Activated naive CD4-positive, alpha-beta T cell treated with anti-CD3 and anti-CD28 coated beads for 36 hours (primary cell): Measurements from ENCODE around the gene DRAXIN. TPM values are rescaled to one million over a fixed set of nuclear protein-coding genes. Genes with fewer than 3 reads are reported as not detected.
"Not testable (repeated sequence)": the region's sequence is repeated elsewhere in the genome, so short reads cannot be mapped to it uniquely, and the experiment has no call there.

Experiments
- CTCF ChIA-PET: fragments of 350-600 bp; sonication (Branson Sonifier 250); formaldehyde crosslinking; loops from one replicate; lab custom pipeline; 2021; ENCODE audit warnings: antibody characterized with exemption; lab: Charles Lee
- DNase-seq: peaks from one replicate; pipeline ENCODE4 v3.0.0-alpha.2; 2020
- H3K27ac Mint-ChIP-seq: one replicate; pipeline ENCODE4 v1.8.0; 2021; ENCODE audit warnings: mild to moderate bottlenecking, mixed read lengths
- H3K27me3 Mint-ChIP-seq: one replicate; pipeline ENCODE4 v1.8.0; 2021; ENCODE audit warnings: low read depth, mixed read lengths
- H3K36me3 Mint-ChIP-seq: one replicate; pipeline ENCODE4 v1.8.0; 2021; ENCODE audit warnings: low read depth, mixed read lengths
- H3K4me1 Mint-ChIP-seq: one replicate; pipeline ENCODE4 v1.8.0; 2021; ENCODE audit warnings: low read depth, mixed read lengths
- H3K4me3 Mint-ChIP-seq: one replicate; pipeline ENCODE4 v1.8.0; 2021; ENCODE audit warnings: mild to moderate bottlenecking, moderate library complexity, mixed read lengths
- H3K9me3 Mint-ChIP-seq: one replicate; pipeline ENCODE4 v1.8.0; 2021; ENCODE audit warnings: mixed read lengths
- intact Hi-C: fragments of 100-400 bp; cut with micrococcal nuclease; formaldehyde crosslinking; loops from one replicate; pipeline ENCODE4 v1.15.1; 2023
- total RNA-seq, 2 experiments: library from RNA; stranded (reverse); gene quantifications; one replicate each; pipeline ENCODE4 v1.2.3, GENCODE V29; 2021

The DRAXIN gene
- under 1 TPM; 0.26 to 0.30 TPM for total RNA-seq

DNA sequence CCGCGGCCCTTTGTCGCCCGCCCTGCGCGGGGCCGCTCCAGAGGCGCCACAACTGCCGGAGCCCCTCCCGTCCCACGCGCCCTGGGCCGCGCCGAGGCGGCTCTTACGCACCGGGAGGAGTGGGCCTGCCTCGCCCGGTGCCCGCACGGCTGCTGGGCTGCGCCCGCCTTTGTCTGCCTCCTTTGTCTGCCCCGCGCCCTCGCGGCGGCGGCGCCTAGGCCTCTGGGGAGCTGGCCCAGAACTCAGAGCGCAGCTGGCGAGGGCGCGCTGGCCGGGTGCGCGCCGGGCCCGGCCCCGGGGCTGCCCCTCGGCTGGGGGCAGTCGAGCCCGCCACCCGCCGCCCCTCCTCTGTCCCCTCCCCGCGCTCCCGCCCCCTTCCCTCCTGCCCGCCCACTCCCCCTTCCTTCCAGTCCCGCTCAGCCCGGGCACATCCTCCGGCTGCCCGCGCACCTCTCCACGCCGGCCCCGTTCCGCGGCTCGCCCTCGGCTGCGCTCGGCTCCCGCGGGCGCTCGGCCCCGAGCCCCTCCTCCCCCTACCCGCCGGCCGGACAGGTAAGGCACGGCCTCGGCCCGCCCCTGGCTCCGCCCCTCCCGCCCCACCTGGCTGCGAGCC, at the start of gene DRAXIN:
TSS of gene DRAXIN (plus strand) at position 409 of the 613 bp plus-strand sequence. CDS start 14,549 bp downstream, outside the sequence.
- intact Hi-C loops, result no loop called here
- Mint-ChIP-seq H3K9me3 (no peaks in the 10 kb centered on the region), H3K27ac (no peak within 1 kb of the TSS), H3K4me1 (peaks cover 17% of the 10 kb centered on the region), H3K27me3 (peaks cover 37% of the 10 kb centered on the region), H3K4me3 (peak within 1 kb of the TSS; percentile 54), H3K36me3 (no peaks in the 10 kb centered on the region)
- CTCF ChIA-PET, result interaction anchor here (1.3 kb wide), 1 partner anchor 12 kb away, joined by 4 read pairs; no protein-coding TSS in a partner anchor
- DNase-seq, result peak; percentile 20

- Mint-ChIP-seq H3K27me3 (no peaks in the 10 kb centered on the region), H3K36me3 (no peaks in the 10 kb centered on the region), H3K4me3 (no peak overlapping the region), H3K9me3 (no peaks in the 10 kb centered on the region), H3K4me1 (no peaks in the 10 kb centered on the region), H3K27ac (no peak overlapping the region)
- no peak for DNase-seq
- intact Hi-C loops, result loop anchor here (1.0 to 2.0 kb wide), 5 partner anchors 163 to 605 kb away; partner anchors contain the start of gene DISP3
- CTCF ChIA-PET, result interaction anchor here (0.6 to 7.0 kb wide), 16 partner anchors 8 to 604 kb away, joined by 3 to 67 read pairs (median 3); no protein-coding TSS in a partner anchor
Observed at GRCh38 chr1:11641776-11642305, 49.7 kb upstream of the DRAXIN start.

GRCh38 chr1:11642418-11643017, 49.0 kb upstream of the DRAXIN start:
- peak; percentile 85 for DNase-seq
- not testable (repeated sequence) for H3K27ac Mint-ChIP-seq, H3K36me3 Mint-ChIP-seq, H3K9me3 Mint-ChIP-seq, H3K4me3 Mint-ChIP-seq, H3K27me3 Mint-ChIP-seq, H3K4me1 Mint-ChIP-seq
- intact Hi-C loops, result loop anchor here (1.0 to 2.0 kb wide), 5 partner anchors 164 to 605 kb away; partner anchors contain the start of gene DISP3
- CTCF ChIA-PET, result interaction anchor here (0.6 to 7.0 kb wide), 15 partner anchors 8 to 1078 kb away, joined by 3 to 67 read pairs (median 4); no protein-coding TSS in a partner anchor

DNA sequence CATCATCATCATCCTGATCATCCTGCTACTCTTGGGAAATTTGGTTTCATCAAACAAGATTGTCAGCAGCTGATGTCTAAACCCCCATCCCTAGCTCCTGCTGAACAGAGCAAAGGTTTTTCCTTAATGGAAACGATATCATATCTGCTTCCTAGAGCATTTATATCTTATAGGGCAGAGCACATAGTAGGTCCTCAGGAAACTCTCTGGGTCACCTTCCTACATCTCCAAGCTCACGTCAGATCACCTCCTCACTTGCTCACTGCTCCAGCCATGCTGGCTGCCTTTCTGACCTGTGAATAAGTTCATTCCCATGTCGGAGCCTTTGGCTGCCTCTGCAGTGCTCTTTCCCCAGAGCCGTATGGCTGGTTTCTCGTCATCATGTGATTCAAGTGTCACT, 47.7 kb upstream of the DRAXIN start:
- intact Hi-C loops, result loop anchor here (2.0 kb wide), 1 partner anchor 165 kb away; the partner anchor contains the start of gene DISP3
- DNase-seq, result no peak
- no peak overlapping the region for H3K27ac Mint-ChIP-seq
- H3K9me3 Mint-ChIP-seq, result no peaks in the 10 kb centered on the region
- no peak overlapping the region for H3K4me3 Mint-ChIP-seq
- no peaks in the 10 kb centered on the region for H3K4me1 Mint-ChIP-seq
- no peaks in the 10 kb centered on the region for H3K27me3 Mint-ChIP-seq
- CTCF ChIA-PET, result interaction anchor here (0.6 to 7.0 kb wide), 18 partner anchors 9 to 606 kb away, joined by 3 to 67 read pairs (median 4); partner anchors contain the start of gene FBXO6
- H3K36me3 Mint-ChIP-seq, result no peaks in the 10 kb centered on the region

DNA sequence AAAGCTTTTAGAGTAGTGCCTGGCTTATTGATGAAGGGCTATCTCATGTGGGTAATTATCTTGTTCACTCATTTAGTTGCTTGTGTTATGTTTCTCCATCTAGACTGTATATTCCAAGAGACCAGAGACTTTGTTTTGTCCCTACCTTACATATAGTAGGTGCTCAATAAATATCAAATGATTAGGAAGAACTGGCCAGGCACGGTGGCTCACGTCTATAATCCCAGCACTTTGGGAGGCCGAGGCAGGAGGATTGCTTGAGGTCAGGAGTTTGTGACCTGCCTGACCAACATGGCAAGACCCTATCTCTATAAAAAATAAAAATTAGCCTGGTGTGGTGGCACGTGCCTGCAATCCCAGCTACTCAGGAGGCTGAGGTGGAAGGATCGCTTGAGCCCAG, 46.2 kb upstream of the DRAXIN start:
- Mint-ChIP-seq H3K27me3 (no peaks in the 10 kb centered on the region), H3K36me3 (no peaks in the 10 kb centered on the region), H3K27ac (no peak overlapping the region), H3K4me1 (peaks cover 8% of the 10 kb centered on the region), H3K4me3 (no peak overlapping the region), H3K9me3 (no peaks in the 10 kb centered on the region)
- DNase-seq, result no peak
- CTCF ChIA-PET, result interaction anchor here (0.7 to 7.0 kb wide), 23 partner anchors 9 to 608 kb away, joined by 3 to 67 read pairs (median 3); partner anchors contain the start of genes FBXO2 and MAD2L2
- intact Hi-C loops, result loop anchor here (5.0 kb wide), 2 partner anchors 323 to 588 kb away; no protein-coding TSS in a partner anchor

DNA sequence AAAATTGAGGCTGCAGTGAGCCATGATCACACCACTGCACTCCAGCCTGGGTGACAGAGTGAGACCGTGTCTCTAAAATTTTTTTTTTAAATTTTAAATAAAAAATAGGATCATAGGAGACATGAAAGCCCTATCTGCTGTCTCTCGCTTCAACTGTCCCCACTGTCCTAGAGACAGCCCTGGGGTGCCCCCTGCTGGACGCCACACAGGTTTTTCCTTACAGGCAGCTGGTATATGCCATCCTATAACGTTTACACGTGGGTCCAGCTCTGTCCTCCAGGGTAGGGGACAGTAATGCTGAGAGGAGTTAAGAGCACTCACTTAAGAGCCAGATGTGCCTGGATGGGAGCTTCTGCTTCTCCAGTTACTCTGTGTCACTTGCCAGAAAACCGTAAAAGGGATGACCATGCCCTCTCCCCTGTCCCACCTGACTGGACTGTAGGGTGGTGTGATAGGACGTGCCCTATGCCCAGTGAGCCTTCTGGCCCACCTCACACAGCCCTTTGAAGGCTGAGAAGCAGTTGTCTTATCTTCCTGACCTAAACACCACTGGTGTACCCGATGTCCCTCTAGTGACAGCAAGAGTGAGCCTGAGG, 45.7 kb upstream of the DRAXIN start:
- Mint-ChIP-seq H3K27ac (no peak overlapping the region), H3K4me3 (no peak overlapping the region), H3K4me1 (peaks cover 10% of the 10 kb centered on the region), H3K36me3 (no peaks in the 10 kb centered on the region), H3K27me3 (no peaks in the 10 kb centered on the region), H3K9me3 (no peaks in the 10 kb centered on the region)
- peak; percentile 91 for DNase-seq
- CTCF ChIA-PET, result interaction anchor here (0.6 to 7.0 kb wide), 29 partner anchors 8 to 608 kb away, joined by 3 to 67 read pairs (median 3); partner anchors contain the start of genes FBXO2 and MAD2L2
- intact Hi-C loops, result loop anchor here (5.0 kb wide), 2 partner anchors 323 to 588 kb away; no protein-coding TSS in a partner anchor

DNA sequence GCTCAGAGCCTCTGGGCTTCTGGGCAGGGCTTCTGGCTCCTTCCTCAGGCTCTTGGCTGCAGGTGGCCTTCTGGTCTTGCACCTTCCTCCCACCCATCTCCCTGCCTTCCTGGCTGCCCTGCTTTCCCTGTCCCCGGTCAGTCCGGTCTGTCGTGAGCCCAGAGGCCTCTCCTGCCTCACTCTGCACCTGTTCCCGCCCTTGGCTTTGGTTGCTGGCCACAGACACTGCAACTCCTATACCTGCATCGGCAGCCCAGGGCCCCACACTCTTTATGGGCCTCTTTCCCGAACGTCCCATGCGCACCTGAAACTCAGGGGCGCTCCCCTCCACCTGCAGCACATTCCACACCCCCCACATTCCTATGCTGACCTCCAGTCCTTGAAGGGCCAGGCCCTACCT, 45.2 kb upstream of the DRAXIN start:
- no peaks in the 10 kb centered on the region for H3K36me3 Mint-ChIP-seq
- no peaks in the 10 kb centered on the region for H3K9me3 Mint-ChIP-seq
- H3K4me3 Mint-ChIP-seq, result no peak overlapping the region
- no peak for DNase-seq
- no peaks in the 10 kb centered on the region for H3K27me3 Mint-ChIP-seq
- intact Hi-C loops, result loop anchor here (5.0 kb wide), 2 partner anchors 324 to 589 kb away; no protein-coding TSS in a partner anchor
- CTCF ChIA-PET, result interaction anchor here (0.6 to 7.0 kb wide), 23 partner anchors 7 to 609 kb away, joined by 3 to 67 read pairs (median 3); partner anchors contain the start of genes FBXO2 and MAD2L2
- peaks cover 16% of the 10 kb centered on the region for H3K4me1 Mint-ChIP-seq
- H3K27ac Mint-ChIP-seq, result no peak overlapping the region

GRCh38 chr1:11647333-11647732, 44.2 kb upstream of the DRAXIN start:
- intact Hi-C loops, result loop anchor here (5.0 kb wide), 2 partner anchors 325 to 590 kb away; no protein-coding TSS in a partner anchor
- peaks cover 17% of the 10 kb centered on the region for H3K4me1 Mint-ChIP-seq
- H3K4me3 Mint-ChIP-seq, result no peak overlapping the region
- CTCF ChIA-PET, result interaction anchor here (0.6 to 7.0 kb wide), 6 partner anchors 12 to 610 kb away, joined by 3 to 31 read pairs (median 4); no protein-coding TSS in a partner anchor
- DNase-seq, result no peak
- no peaks in the 10 kb centered on the region for H3K36me3 Mint-ChIP-seq
- H3K27me3 Mint-ChIP-seq, result no peaks in the 10 kb centered on the region
- no peak overlapping the region for H3K27ac Mint-ChIP-seq
- no peaks in the 10 kb centered on the region for H3K9me3 Mint-ChIP-seq

DNA sequence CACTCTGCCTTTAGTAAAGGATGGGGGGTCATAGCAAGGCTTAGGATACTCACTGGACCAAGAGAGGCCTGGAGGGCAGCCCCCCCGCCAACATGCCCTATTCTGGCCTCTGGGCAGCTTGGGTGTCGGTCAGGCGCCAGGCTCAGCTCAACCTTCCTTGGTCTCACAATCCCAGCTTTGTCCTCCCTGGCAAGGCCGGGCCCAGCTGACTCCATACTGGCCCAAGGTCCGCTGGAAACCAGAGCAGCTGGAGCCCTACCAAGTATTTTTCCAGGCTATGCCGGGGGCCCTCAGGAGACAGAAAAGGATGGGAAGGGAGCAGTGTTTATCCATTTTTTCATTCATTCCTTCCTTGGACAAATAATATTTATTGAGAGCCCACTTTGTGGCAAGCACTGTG, 43.5 kb upstream of the DRAXIN start:
- Mint-ChIP-seq H3K36me3 (no peaks in the 10 kb centered on the region), H3K27ac (no peak overlapping the region), H3K4me1 (peaks cover 17% of the 10 kb centered on the region), H3K4me3 (no peak overlapping the region), H3K27me3 (no peaks in the 10 kb centered on the region), H3K9me3 (no peaks in the 10 kb centered on the region)
- DNase-seq, result no peak
- intact Hi-C loops, result loop anchor here (5.0 kb wide), 2 partner anchors 326 to 591 kb away; no protein-coding TSS in a partner anchor
- CTCF ChIA-PET, result interaction anchor here (0.6 to 1.4 kb wide), 2 partner anchors 72 to 615 kb away, joined by 4 to 7 read pairs; no protein-coding TSS in a partner anchor

- Mint-ChIP-seq H3K36me3 (no peaks in the 10 kb centered on the region), H3K4me3 (no peak overlapping the region), H3K27me3 (no peaks in the 10 kb centered on the region), H3K9me3 (no peaks in the 10 kb centered on the region), H3K27ac (no peak overlapping the region), H3K4me1 (peaks cover 17% of the 10 kb centered on the region)
- CTCF ChIA-PET, result interaction anchor here (1.2 to 4.1 kb wide), 4 partner anchors 14 to 611 kb away, joined by 4 to 27 read pairs (median 12); partner anchors contain the start of gene FBXO6
- intact Hi-C loops, result loop anchor here (5.0 kb wide), 2 partner anchors 326 to 591 kb away; no protein-coding TSS in a partner anchor
- peak; percentile 30 for DNase-seq
Observed at GRCh38 chr1:11648732-11649158, 42.8 kb upstream of the DRAXIN start.

GRCh38 chr1:11649237-11649623, 42.3 kb upstream of the DRAXIN start:
- no peak for DNase-seq
- no peak overlapping the region for H3K4me3 Mint-ChIP-seq
- H3K9me3 Mint-ChIP-seq, result no peaks in the 10 kb centered on the region
- CTCF ChIA-PET, result interaction anchor here (1.0 to 4.1 kb wide), 10 partner anchors 13 to 611 kb away, joined by 3 to 27 read pairs (median 6); partner anchors contain the start of genes AGTRAP, CLCN6, FBXO6 and MTHFR
- H3K36me3 Mint-ChIP-seq, result no peaks in the 10 kb centered on the region
- H3K27me3 Mint-ChIP-seq, result no peaks in the 10 kb centered on the region
- no peak overlapping the region for H3K27ac Mint-ChIP-seq
- H3K4me1 Mint-ChIP-seq, result peaks cover 17% of the 10 kb centered on the region
- intact Hi-C loops, result loop anchor here (5.0 kb wide), 2 partner anchors 327 to 592 kb away; no protein-coding TSS in a partner anchor
